GM18511 (cell line): ENCODE data around the gene CHRNE.
"Not testable (repeated sequence)": the region's sequence is repeated elsewhere in the genome, so short reads cannot be mapped to it uniquely, and the experiment has no call there.

Source experiments
- ATAC-seq: cut with Tn5 transposase; IDR thresholded peaks from one replicate; pipeline ENCODE4 v1.9.1; 2021; ENCODE audit warnings: mild to moderate bottlenecking, moderate library complexity; ENCODE audit not compliant: unreplicated experiment

Gene CHRNE

DNA sequence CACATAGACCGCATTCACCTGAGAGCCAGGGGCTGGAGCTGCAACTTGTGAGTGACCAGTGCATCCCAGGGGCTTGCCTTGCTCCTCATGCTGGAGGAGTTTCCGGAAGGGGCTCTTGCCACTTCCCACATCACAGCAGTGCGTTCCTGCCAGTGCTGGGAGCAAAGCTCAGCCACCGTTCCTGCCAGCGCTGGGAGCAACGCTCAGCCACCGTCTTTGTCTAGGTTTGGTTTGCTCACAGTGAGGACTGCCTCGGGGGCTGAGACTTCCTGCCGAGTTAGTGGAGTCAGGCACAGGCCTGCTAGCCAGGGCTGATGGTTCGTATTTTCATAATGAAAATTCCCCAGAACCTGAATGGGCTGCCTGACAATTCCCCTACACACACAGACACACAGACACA lies 5.4 kb upstream of the CHRNE start:
- no peak for ATAC-seq

DNA sequence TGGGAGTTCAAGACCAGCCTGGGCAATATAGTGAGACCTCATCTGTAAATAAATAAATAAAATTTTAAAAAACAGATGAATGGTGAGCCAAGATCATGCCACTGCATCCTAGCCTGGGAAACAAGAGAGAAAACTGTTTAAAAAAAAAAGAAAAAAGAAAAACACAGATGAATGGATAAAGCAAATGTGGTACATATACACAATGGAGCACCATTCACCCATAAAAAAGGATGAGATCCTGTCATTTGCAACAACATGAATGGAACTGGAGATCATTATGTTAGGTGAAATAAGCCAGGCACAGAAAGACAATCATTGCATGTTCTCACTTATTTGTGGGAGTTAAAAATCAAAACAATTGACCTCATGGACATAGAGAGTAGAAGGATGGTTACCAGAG lies 3.7 kb upstream of the CHRNE start:
- ATAC-seq: not testable (repeated sequence)

- ATAC-seq: no peak
Observed at GRCh38 chr17:4902540-4902939, 358 bp downstream of the CHRNE start.

DNA sequence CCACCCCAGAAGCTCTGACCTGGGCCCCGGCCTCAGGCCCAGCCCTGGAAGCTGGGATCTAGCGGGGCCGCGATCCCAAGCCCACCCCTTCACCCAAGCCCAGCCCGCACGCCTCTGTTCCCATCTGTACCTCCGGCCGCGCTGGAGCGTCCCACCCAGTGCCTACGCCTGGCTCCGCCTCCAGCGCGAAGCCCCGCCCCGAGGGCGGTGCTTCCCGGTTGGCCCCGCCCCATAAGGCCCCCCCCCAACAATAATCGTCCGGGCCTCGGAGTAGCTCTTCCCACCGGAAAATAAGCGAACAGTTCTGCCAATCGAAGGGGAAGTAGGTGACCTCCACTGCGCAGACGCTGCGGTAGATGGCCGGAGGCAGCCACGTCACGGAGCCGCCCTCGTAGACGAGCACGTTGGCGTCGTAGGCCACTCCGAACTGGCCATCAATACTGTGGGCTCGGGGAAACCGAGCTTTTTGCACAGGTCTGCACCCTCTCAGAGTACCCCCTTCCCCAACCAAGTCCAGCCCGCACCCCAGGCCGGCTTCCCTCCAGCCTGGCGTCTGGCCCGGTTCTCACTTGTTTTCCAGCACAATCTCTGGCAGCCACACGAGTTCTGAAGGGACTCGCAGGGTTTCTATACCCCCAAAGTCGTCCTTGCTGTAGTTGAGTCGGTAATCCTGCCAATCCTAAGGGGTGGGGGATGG lies 1.1 kb downstream of the CHRNE start:
- ATAC-seq: no peak

- no peak for ATAC-seq
Observed at GRCh38 chr17:4901108-4901647, 1.7 kb downstream of the CHRNE start.

DNA sequence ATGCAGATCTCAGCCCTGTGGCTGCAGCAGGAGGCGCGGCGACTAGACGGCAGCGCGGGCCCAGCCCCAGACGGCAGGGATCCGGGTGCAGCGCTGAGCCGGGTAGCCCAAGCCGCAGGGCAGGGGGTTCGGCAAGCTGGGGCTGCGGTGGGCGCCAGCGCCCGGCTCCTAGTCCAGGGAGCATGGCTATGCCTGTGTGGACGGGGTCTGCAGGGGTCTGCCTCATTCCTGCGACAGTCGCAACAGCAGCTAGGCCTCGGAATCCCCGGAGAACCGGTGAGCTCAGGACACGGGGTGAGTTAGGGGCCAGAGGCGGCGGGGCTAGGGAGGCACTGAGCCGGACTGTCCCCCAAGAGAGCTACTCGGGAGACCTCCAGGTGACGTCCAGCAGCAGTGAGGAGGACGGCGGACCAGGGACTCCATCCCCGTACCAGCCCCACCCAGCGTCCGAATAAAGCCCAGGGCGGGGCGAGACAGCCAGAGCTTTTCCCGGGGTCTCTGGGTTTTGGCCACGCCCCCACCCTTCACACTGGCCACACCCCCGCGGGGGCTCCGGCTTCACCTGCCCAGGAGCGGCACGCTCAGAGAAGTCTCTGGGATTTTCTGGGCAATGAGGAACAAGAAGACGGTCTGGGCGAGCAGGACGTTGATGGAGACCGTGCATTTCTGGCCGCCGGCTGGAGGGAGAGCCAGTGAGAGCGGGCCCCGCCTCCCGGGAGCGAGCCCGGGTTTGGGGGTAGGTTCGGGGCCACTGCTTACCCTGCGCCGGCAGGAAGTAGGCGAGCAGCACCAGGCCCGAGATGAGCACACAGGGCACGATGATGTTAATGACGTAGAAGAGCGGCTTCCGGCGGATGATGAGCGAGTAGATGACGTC lies 2.4 kb downstream of the CHRNE start:
- ATAC-seq: no peak

- ATAC-seq: no peak
Observed at GRCh38 chr17:4899341-4900230, 3.3 kb downstream of the CHRNE start, which contains the start of gene C17orf107. Gene C17orf107, plus strand, starts transcription at chr17:4899536. Its CDS starts 227 bp downstream, at chr17:4899763.

GRCh38 chr17:4898927-4899326 lies 4.0 kb downstream of the CHRNE start:
- no peak for ATAC-seq

- ATAC-seq: no peak
Observed at GRCh38 chr17:4898351-4898750, 4.5 kb downstream of the CHRNE start.

- ATAC-seq: no peak
Observed at GRCh38 chr17:4897785-4898184, 5.1 kb downstream of the CHRNE start.

DNA sequence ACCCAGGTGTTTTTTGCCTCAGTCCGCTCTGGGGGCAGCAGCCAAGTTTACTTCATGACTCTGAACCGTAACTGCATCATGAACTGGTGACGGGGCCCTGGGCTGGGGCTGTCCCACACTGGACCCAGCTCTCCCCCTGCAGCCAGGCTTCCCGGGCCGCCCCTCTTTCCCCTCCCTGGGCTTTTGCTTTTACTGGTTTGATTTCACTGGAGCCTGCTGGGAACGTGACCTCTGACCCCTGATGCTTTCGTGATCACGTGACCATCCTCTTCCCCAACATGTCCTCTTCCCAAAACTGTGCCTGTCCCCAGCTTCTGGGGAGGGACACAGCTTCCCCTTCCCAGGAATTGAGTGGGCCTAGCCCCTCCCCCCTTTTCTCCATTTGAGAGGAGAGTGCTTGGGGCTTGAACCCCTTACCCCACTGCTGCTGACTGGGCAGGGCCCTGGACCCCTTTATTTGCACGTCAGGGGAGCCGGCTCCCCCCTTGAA lies 5.7 kb downstream of the CHRNE start:
- ATAC-seq: no peak

- ATAC-seq: no peak
Observed at GRCh38 chr17:4896332-4897197, 6.3 kb downstream of the CHRNE start.

DNA sequence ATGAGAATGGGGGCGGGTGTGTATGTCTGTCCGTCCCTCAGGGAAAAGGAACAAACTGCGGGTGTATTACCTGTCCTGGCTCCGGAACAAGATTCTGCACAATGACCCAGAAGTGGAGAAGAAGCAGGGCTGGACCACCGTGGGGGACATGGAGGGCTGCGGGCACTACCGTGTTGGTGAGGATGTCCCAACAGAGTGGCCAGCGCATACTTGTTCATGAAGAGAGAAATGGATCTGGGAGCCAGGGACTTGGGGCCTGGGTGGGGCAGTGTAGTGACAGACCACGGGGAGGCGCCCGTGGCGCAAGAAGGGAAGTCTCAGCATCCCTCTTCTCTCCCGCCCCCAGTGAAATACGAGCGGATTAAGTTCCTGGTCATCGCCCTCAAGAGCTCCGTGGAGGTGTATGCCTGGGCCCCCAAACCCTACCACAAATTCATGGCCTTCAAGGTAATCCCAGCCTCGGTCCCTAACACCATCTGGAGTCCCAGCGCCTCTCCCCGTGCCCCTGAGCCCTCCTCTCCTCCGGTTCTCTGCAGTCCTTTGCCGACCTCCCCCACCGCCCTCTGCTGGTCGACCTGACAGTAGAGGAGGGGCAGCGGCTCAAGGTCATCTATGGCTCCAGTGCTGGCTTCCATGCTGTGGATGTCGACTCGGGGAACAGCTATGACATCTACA lies 7.1 kb downstream of the CHRNE start:
- no peak for ATAC-seq

- ATAC-seq: no peak
Observed at GRCh38 chr17:4895121-4895520, 7.8 kb downstream of the CHRNE start.

DNA sequence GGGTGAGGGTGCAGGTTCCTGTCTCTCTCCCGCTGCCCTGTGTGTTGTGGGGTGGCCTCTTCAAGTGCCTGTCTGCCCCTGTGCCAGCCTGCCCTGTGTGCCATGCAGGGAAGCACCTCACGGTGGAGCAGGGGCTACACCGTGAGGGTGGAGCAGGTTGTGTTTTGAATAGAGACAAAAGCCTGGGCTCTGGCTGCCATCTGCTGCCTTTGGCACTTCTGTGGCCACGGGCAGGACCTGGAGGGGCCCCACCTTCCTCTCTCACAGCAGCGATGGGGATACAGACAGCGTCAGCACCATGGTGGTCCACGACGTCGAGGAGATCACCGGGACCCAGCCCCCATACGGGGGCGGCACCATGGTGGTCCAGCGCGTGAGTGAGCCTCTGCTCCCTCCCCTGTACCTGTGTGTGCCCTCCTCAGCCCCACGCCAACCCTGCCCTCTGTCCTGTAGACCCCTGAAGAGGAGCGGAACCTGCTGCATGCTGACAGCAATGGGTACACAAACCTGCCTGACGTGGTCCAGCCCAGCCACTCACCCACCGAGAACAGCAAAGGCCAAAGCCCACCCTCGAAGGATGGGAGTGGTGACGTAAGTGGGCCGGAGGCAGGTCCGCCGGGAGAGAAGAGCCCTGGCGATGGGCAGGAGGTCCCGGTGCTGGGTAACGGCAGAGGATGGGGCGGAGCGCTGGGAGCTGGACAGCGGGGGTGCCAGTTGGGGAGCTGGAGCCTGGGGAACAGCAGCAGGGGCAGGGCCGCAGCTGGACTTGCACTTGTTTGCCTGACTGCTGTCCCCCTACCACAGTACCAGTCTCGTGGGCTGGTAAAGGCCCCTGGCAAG lies 9.0 kb downstream of the CHRNE start:
- ATAC-seq: no peak

DNA sequence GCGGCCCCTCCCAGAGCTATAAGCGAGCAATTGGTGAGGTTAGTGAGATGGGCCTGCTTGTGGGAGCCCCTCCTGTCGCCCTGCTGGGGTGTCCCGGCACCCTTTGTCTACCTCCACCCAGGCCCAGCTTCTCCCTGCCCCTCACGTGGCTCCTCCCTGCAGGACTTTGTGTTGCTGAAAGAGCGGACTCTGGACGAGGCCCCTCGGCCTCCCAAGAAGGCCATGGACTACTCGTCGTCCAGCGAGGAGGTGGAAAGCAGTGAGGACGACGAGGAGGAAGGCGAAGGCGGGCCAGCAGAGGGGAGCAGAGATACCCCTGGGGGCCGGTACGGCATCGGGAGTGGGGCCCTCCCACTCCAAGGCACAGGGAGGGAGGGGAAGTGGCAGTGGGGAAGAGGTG lies 9.6 kb downstream of the CHRNE start:
- no peak for ATAC-seq

- no peak for ATAC-seq
Observed at GRCh38 chr17:4892499-4893221, 10.2 kb downstream of the CHRNE start.
